Liver (tissue), 9 donors: ENCODE results near the gene P2RY6. TPM values are rescaled to one million over a fixed set of nuclear protein-coding genes. Genes with fewer than 3 reads are reported as not detected.

ENCODE experiments used
- DNase-seq: peaks from one replicate; pipeline ENCODE4 v3.0.0-alpha.2; 2017; ENCODE audit warnings: low spot score
- H3K27ac ChIP-seq, 2 donors: one replicate each; pipeline ENCODE4 v1.7.0; 2013; ENCODE audit warnings: inconsistent platforms in 2 of 2, low read length in 2 of 2, control low read depth in 1 of 2, low read depth in 1 of 2, mild to moderate bottlenecking in 1 of 2
- H3K27me3 ChIP-seq, 4 donors: one replicate each; pipeline versions ENCODE4 v1.6.1 to v1.7.0; 2013; ENCODE audit warnings: low read length in 3 of 4, inconsistent platforms in 1 of 4, mild to moderate bottlenecking in 1 of 4, moderate library complexity in 1 of 4; ENCODE audit not compliant: control insufficient read depth in 4 of 4, insufficient read depth in 4 of 4
- H3K36me3 ChIP-seq, 4 donors: one replicate each; pipeline versions ENCODE4 v1.6.1 to v1.7.0; 2013; ENCODE audit warnings: low read length in 3 of 4, mild to moderate bottlenecking in 3 of 4, low read depth in 1 of 4, moderate library complexity in 1 of 4; ENCODE audit not compliant: control insufficient read depth in 4 of 4, insufficient read depth in 3 of 4
- H3K4me1 ChIP-seq, 4 donors: one replicate each; pipeline versions ENCODE4 v1.6.1 to v1.7.0; 2013; ENCODE audit warnings: low read length in 3 of 4, mild to moderate bottlenecking in 3 of 4, moderate library complexity in 1 of 4; ENCODE audit not compliant: control insufficient read depth in 4 of 4, insufficient read depth in 4 of 4
- H3K4me3 ChIP-seq, 3 donors: one replicate each; pipeline versions ENCODE4 v1.6.1 to v1.7.0; 2013; ENCODE audit warnings: low read length in 3 of 3, control low read depth in 1 of 3, low read depth in 1 of 3, mild to moderate bottlenecking in 1 of 3
- H3K9ac ChIP-seq, 2 donors: one replicate each; pipeline ENCODE4 v1.7.0; 2013; ENCODE audit warnings: low read length in 2 of 2, mild to moderate bottlenecking in 2 of 2, moderate library complexity in 2 of 2, control low read depth in 1 of 2, low read depth in 1 of 2
- H3K9me3 ChIP-seq, 4 donors: one replicate each; pipeline versions ENCODE4 v1.6.1 to v1.7.0; 2013; ENCODE audit warnings: low read length in 3 of 4; ENCODE audit not compliant: control insufficient read depth in 4 of 4
- EGR1 ChIP-seq, 2 donors: IDR thresholded peaks; 2 replicates each; pipeline ENCODE4 v1.6.1; 2016 to 2018; ENCODE audit warnings: antibody characterized with exemption in 2 of 2, low read depth in 2 of 2
- FOXA1 ChIP-seq: IDR thresholded peaks from 2 replicates; pipeline ENCODE4 v1.6.1; 2016; ENCODE audit warnings: antibody characterized with exemption
- FOXA2 ChIP-seq: IDR thresholded peaks from 2 replicates; pipeline ENCODE4 v1.6.1; 2016; ENCODE audit warnings: antibody characterized with exemption
- GABPA ChIP-seq, 2 donors: IDR thresholded peaks in 1 of 2; conservative IDR thresholded peaks in 1 of 2; 2 replicates each; pipeline ENCODE4 v1.6.1; 2016; ENCODE audit warnings: antibody characterized with exemption in 2 of 2, mild to moderate bottlenecking in 1 of 2, moderate library complexity in 1 of 2
- HNF4A ChIP-seq, 2 donors: conservative IDR thresholded peaks; 2 replicates each; pipeline ENCODE4 v1.6.1; 2016; ENCODE audit warnings: antibody characterized with exemption in 2 of 2, mild to moderate bottlenecking in 2 of 2
- HNF4G ChIP-seq: IDR thresholded peaks from 2 replicates; pipeline ENCODE4 v1.6.1; 2016; ENCODE audit warnings: antibody characterized with exemption
- JUND ChIP-seq, 2 donors: IDR thresholded peaks; 2 replicates each; pipeline ENCODE4 v1.6.1; 2016; ENCODE audit warnings: antibody characterized with exemption in 2 of 2
- MAX ChIP-seq: IDR thresholded peaks from 2 replicates; pipeline ENCODE4 v1.6.1; 2016; ENCODE audit warnings: antibody characterized with exemption
- NR2F2 ChIP-seq: IDR thresholded peaks from 2 replicates; pipeline ENCODE4 v1.6.1; 2016; ENCODE audit warnings: antibody characterized with exemption
- RXRA ChIP-seq, 2 donors: IDR thresholded peaks; 2 replicates each; pipeline ENCODE4 v1.6.1; 2017 to 2018; ENCODE audit warnings: antibody characterized with exemption in 2 of 2, mild to moderate bottlenecking in 1 of 2
- SP1 ChIP-seq: IDR thresholded peaks from 2 replicates; pipeline ENCODE4 v1.6.1; 2018; ENCODE audit warnings: antibody characterized with exemption, mild to moderate bottlenecking
- TAF1 ChIP-seq: conservative IDR thresholded peaks from 2 replicates; pipeline ENCODE4 v1.6.1; 2016; ENCODE audit warnings: antibody characterized with exemption, mild to moderate bottlenecking
- YY1 ChIP-seq: IDR thresholded peaks from 2 replicates; pipeline ENCODE4 v1.6.1; 2016; ENCODE audit warnings: antibody characterized with exemption, mild to moderate bottlenecking
- WGBS: extraction: QIAGEN DNeasy Blood & Tissue Kit; methylation state at CpG from one replicate; pipeline ENCODE4 v1.1.7; 2013; 5-methylcytosine and 5-hydroxymethylcytosine counted together
- polyA plus RNA-seq, 2 donors: library from polyadenylated mRNA; stranded (reverse) in 1 of 2; unstranded in 1 of 2; fragments of 200-250 nt in 1 of 2; fragments of >200 nt in 1 of 2; fragmentation: Nextera tagmentation in 1 of 2; extraction: Ambion mirVana in 1 of 2; gene quantifications; one replicate each; pipeline versions ENCODE4 v1.2.1 to v1.2.3, GENCODE V29; 2013 to 2015
- total RNA-seq, 2 donors: library from RNA; depleted of rRNA; stranded (reverse); fragments of >200 nt; gene quantifications; one replicate each; pipeline ENCODE4 v1.2.3, GENCODE V29; 2014
- TF ChIP-seq, protein P1 (sequence below): fragments of 150-350 bp; IDR thresholded peaks from 2 replicates; pipeline ENCODE4 v1.5.1; 2017; ENCODE audit warnings: improper control_type of control experiment, low read depth, low read length; ENCODE audit not compliant: missing input control
- TF ChIP-seq, protein P2 (sequence below): IDR thresholded peaks from 2 replicates; pipeline ENCODE4 v1.6.1; 2016; ENCODE audit warnings: antibody characterized with exemption, mild to moderate bottlenecking
- TF ChIP-seq, protein P3 (sequence below): IDR thresholded peaks from 2 replicates; pipeline ENCODE4 v1.6.1; 2016; ENCODE audit warnings: antibody characterized with exemption
- donor health status: healthy.
- donor health status: healthy.
- donor health status: healthy.
- donor health status: healthy.
- donor health status: healthy.

P2RY6 gene
- total and polyA plus RNA-seq, 4 donors: 0.21 to 1.3 (median 0.78) TPM

DNA sequence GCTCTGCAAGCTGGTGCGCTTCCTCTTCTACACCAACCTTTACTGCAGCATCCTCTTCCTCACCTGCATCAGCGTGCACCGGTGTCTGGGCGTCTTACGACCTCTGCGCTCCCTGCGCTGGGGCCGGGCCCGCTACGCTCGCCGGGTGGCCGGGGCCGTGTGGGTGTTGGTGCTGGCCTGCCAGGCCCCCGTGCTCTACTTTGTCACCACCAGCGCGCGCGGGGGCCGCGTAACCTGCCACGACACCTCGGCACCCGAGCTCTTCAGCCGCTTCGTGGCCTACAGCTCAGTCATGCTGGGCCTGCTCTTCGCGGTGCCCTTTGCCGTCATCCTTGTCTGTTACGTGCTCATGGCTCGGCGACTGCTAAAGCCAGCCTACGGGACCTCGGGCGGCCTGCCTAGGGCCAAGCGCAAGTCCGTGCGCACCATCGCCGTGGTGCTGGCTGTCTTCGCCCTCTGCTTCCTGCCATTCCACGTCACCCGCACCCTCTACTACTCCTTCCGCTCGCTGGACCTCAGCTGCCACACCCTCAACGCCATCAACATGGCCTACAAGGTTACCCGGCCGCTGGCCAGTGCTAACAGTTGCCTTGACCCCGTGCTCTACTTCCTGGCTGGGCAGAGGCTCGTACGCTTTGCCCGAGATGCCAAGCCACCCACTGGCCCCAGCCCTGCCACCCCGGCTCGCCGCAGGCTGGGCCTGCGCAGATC is 37.5 kb upstream of the P2RY6 start:
- no peaks in the 10 kb centered on the region for H3K27me3 ChIP-seq
- TF ChIP-seq GABPA (IDR thresholded peaks at IDR 0.05 in 1 of 2, conservative IDR thresholded peaks at IDR 0.05 in 1 of 2) (no peak), SP1 (no peak), FOXA2 (no peak), HNF4A (conservative IDR thresholded peaks at IDR 0.05) (no peak), EGR1 (IDR thresholded peaks at IDR 0.05; ENCODE audit: low read depth in 2 of 2) (no peak), YY1 (no peak), HNF4G (no peak), RXRA (IDR thresholded peaks at IDR 0.05) (no peak), MAX (no peak), NR2F2 (no peak), TAF1 (no peak), FOXA1 (no peak), JUND (IDR thresholded peaks at IDR 0.05) (no peak)
- TF ChIP-seq, protein P1, sequence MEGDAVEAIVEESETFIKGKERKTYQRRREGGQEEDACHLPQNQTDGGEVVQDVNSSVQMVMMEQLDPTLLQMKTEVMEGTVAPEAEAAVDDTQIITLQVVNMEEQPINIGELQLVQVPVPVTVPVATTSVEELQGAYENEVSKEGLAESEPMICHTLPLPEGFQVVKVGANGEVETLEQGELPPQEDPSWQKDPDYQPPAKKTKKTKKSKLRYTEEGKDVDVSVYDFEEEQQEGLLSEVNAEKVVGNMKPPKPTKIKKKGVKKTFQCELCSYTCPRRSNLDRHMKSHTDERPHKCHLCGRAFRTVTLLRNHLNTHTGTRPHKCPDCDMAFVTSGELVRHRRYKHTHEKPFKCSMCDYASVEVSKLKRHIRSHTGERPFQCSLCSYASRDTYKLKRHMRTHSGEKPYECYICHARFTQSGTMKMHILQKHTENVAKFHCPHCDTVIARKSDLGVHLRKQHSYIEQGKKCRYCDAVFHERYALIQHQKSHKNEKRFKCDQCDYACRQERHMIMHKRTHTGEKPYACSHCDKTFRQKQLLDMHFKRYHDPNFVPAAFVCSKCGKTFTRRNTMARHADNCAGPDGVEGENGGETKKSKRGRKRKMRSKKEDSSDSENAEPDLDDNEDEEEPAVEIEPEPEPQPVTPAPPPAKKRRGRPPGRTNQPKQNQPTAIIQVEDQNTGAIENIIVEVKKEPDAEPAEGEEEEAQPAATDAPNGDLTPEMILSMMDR: no peak
- TF ChIP-seq, protein P2, sequence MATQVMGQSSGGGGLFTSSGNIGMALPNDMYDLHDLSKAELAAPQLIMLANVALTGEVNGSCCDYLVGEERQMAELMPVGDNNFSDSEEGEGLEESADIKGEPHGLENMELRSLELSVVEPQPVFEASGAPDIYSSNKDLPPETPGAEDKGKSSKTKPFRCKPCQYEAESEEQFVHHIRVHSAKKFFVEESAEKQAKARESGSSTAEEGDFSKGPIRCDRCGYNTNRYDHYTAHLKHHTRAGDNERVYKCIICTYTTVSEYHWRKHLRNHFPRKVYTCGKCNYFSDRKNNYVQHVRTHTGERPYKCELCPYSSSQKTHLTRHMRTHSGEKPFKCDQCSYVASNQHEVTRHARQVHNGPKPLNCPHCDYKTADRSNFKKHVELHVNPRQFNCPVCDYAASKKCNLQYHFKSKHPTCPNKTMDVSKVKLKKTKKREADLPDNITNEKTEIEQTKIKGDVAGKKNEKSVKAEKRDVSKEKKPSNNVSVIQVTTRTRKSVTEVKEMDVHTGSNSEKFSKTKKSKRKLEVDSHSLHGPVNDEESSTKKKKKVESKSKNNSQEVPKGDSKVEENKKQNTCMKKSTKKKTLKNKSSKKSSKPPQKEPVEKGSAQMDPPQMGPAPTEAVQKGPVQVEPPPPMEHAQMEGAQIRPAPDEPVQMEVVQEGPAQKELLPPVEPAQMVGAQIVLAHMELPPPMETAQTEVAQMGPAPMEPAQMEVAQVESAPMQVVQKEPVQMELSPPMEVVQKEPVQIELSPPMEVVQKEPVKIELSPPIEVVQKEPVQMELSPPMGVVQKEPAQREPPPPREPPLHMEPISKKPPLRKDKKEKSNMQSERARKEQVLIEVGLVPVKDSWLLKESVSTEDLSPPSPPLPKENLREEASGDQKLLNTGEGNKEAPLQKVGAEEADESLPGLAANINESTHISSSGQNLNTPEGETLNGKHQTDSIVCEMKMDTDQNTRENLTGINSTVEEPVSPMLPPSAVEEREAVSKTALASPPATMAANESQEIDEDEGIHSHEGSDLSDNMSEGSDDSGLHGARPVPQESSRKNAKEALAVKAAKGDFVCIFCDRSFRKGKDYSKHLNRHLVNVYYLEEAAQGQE: no peak
- TF ChIP-seq, protein P3, sequence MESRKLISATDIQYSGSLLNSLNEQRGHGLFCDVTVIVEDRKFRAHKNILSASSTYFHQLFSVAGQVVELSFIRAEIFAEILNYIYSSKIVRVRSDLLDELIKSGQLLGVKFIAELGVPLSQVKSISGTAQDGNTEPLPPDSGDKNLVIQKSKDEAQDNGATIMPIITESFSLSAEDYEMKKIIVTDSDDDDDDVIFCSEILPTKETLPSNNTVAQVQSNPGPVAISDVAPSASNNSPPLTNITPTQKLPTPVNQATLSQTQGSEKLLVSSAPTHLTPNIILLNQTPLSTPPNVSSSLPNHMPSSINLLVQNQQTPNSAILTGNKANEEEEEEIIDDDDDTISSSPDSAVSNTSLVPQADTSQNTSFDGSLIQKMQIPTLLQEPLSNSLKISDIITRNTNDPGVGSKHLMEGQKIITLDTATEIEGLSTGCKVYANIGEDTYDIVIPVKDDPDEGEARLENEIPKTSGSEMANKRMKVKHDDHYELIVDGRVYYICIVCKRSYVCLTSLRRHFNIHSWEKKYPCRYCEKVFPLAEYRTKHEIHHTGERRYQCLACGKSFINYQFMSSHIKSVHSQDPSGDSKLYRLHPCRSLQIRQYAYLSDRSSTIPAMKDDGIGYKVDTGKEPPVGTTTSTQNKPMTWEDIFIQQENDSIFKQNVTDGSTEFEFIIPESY: no peak
- no peak for DNase-seq
- H3K9ac ChIP-seq: no peak overlapping the region
- no peaks in the 10 kb centered on the region for H3K9me3 ChIP-seq
- no peak overlapping the region for H3K27ac ChIP-seq
- peaks cover 2 to 27% (median 17%) of the 10 kb centered on the region in 4 donors for H3K4me1 ChIP-seq
- H3K36me3 ChIP-seq: no peaks in the 10 kb centered on the region
- no peak overlapping the region for H3K4me3 ChIP-seq
- WGBS: 96% methylated on average over 56 of the region's 56 CpGs
